ENCODE data around the gene CYBC1.

The CYBC1 gene

GRCh38 chr17:82408288-82408937 lies 42.1 kb downstream of the CYBC1 start:
- no peak for DNase-seq (ENCODE audit: low read depth in 2 of 2)

- DNase-seq (ENCODE audit: low read depth in 2 of 2): no peak
These were observed 43.3 kb downstream of the CYBC1 start for GRCh38 chr17:82407255-82407654.

- no peak for DNase-seq (ENCODE audit: low read depth in 2 of 2)
These were observed 44.4 kb downstream of the CYBC1 start for GRCh38 chr17:82406131-82406671.

- no peak for DNase-seq (ENCODE audit: low read depth in 2 of 2)
These were observed 45.5 kb downstream of the CYBC1 start for GRCh38 chr17:82405051-82405450.

GRCh38 chr17:82403662-82404660 lies 46.6 kb downstream of the CYBC1 start:
- DNase-seq (ENCODE audit: low read depth in 2 of 2): no peak

GRCh38 chr17:82402865-82403264 lies 47.7 kb downstream of the CYBC1 start:
- no peak for DNase-seq (ENCODE audit: low read depth in 2 of 2)

- peak in 1 of 2 donors; percentile 22 for DNase-seq (ENCODE audit: low read depth in 2 of 2)
These were observed 49.7 kb downstream of the CYBC1 start for GRCh38 chr17:82400830-82401229.

GRCh38 chr17:82400206-82400605 lies 50.3 kb downstream of the CYBC1 start:
- DNase-seq (ENCODE audit: low read depth in 2 of 2): no peak

GRCh38 chr17:82399601-82400101 lies 50.9 kb downstream of the CYBC1 start:
- no peak for DNase-seq (ENCODE audit: low read depth in 2 of 2)

GRCh38 chr17:82399041-82399441 lies 51.5 kb downstream of the CYBC1 start:
- DNase-seq (ENCODE audit: low read depth in 2 of 2): no peak

- no peak for DNase-seq (ENCODE audit: low read depth in 2 of 2)
These were observed 52.9 kb downstream of the CYBC1 start for GRCh38 chr17:82397449-82398335.

GRCh38 chr17:82396601-82397435 lies 53.7 kb downstream of the CYBC1 start:
- no peak for DNase-seq (ENCODE audit: low read depth in 2 of 2)

- DNase-seq (ENCODE audit: low read depth in 2 of 2): no peak
These were observed 56.3 kb downstream of the CYBC1 start for GRCh38 chr17:82394278-82394677.

GRCh38 chr17:82392941-82393340 lies 57.6 kb downstream of the CYBC1 start:
- DNase-seq (ENCODE audit: low read depth in 2 of 2): no peak
